WTC11 (cell line): ENCODE data around the gene MFF. TPM values are rescaled to one million over a fixed set of nuclear protein-coding genes. Genes with fewer than 3 reads are reported as not detected.

Source experiments
- ATAC-seq: fragments of 200-7000 bp; cut with Tn5 transposase; 2 replicates; pipeline ENCODE4 v1.10.0; 2021; ENCODE audit warnings: mild to moderate bottlenecking, moderate library complexity
- CTCF ChIA-PET: fragments of 300-600 bp; sonication (Branson Sonifier 250); formaldehyde crosslinking; loops from one replicate; lab custom pipeline; 2021; ENCODE audit warnings: antibody characterized with exemption; lab: Charles Lee
- POLR2A ChIA-PET: fragments of 350-600 bp; sonication (Branson Sonifier 250); formaldehyde crosslinking; loops from one replicate; lab custom pipeline; 2021; ENCODE audit warnings: antibody characterized with exemption; lab: Charles Lee
- DNase-seq: peaks from one replicate; pipeline ENCODE4 v3.0.0; 2021; ENCODE audit warnings: low spot score
- H3K27ac Mint-ChIP-seq: 2 replicates; pipeline ENCODE4 v1.8.0; 2021; ENCODE audit warnings: mixed read lengths
- H3K27me3 Mint-ChIP-seq: 2 replicates; pipeline ENCODE4 v1.8.0; 2021; ENCODE audit warnings: low read depth, mild to moderate bottlenecking, moderate library complexity, mixed read lengths
- H3K36me3 Mint-ChIP-seq: 2 replicates; pipeline ENCODE4 v1.8.0; 2021; ENCODE audit warnings: mixed read lengths
- H3K4me1 Mint-ChIP-seq: 2 replicates; pipeline ENCODE4 v1.8.0; 2022; ENCODE audit warnings: mixed read lengths
- H3K4me3 Mint-ChIP-seq: 2 replicates; pipeline ENCODE4 v1.8.0; 2021; ENCODE audit warnings: mild to moderate bottlenecking, moderate library complexity, mixed read lengths
- H3K9me3 Mint-ChIP-seq: 2 replicates; pipeline ENCODE4 v1.8.0; 2021; ENCODE audit warnings: mixed read lengths
- ATF1 ChIP-seq: sonication (generic); formaldehyde crosslinking; IDR thresholded peaks from 2 replicates; pipeline ENCODE4 v1.8.1; 2023; ENCODE audit warnings: mild to moderate bottlenecking, moderate library complexity, missing genetic modification reagents
- FOXJ3 ChIP-seq: sonication (generic); formaldehyde crosslinking; IDR thresholded peaks from 2 replicates; pipeline ENCODE4 v1.9.0; 2021; ENCODE audit warnings: missing genetic modification reagents, mild to moderate bottlenecking, borderline replicate concordance
- FOXK1 ChIP-seq: sonication (generic); formaldehyde crosslinking; IDR thresholded peaks from 2 replicates; pipeline ENCODE4 v1.8.0; 2022; ENCODE audit warnings: mild to moderate bottlenecking, moderate library complexity, missing genetic modification reagents
- GRHL2 ChIP-seq: fragments of 250-450 bp; sonication (Bioruptor Pico); IDR thresholded peaks from 2 replicates; pipeline ENCODE4 v1.8.0; 2022; ENCODE audit warnings: mild to moderate bottlenecking, moderate library complexity; ENCODE audit not compliant: insufficient replicate concordance, severe bottlenecking
- MYBL2 ChIP-seq: sonication (generic); formaldehyde crosslinking; IDR thresholded peaks from 2 replicates; pipeline ENCODE4 v1.8.1; 2023; ENCODE audit warnings: mild to moderate bottlenecking, moderate library complexity, missing genetic modification reagents
- PRRX2 ChIP-seq: fragments of 250-450 bp; sonication (Bioruptor Pico); IDR thresholded peaks from 2 replicates; pipeline ENCODE4 v1.8.0; 2021; ENCODE audit warnings: mild to moderate bottlenecking
- SOX15 ChIP-seq: fragments of 250-450 bp; sonication (Bioruptor Pico); IDR thresholded peaks from 2 replicates; pipeline ENCODE4 v1.9.0; 2021; ENCODE audit warnings: mild to moderate bottlenecking
- ZNF121 ChIP-seq: sonication (generic); formaldehyde crosslinking; IDR thresholded peaks from 2 replicates; pipeline ENCODE4 v1.8.0; 2023; ENCODE audit warnings: missing genetic modification reagents
- ZNF232 ChIP-seq: sonication (generic); formaldehyde crosslinking; IDR thresholded peaks from 2 replicates; pipeline ENCODE4 v1.8.0; 2022; ENCODE audit warnings: mild to moderate bottlenecking, missing genetic modification reagents
- total RNA-seq: library from RNA; stranded (reverse); gene quantifications from 3 replicates; pipeline ENCODE4 v1.2.3, GENCODE V29; 2021
- TF ChIP-seq, protein P1 (sequence below): fragments of 250-450 bp; sonication (Bioruptor Pico); IDR thresholded peaks from 2 replicates; pipeline ENCODE4 v1.9.0; 2021; ENCODE audit warnings: mild to moderate bottlenecking
- TF ChIP-seq, protein P2 (sequence below): sonication (generic); formaldehyde crosslinking; IDR thresholded peaks from 2 replicates; pipeline ENCODE4 v1.8.0; 2022; ENCODE audit warnings: mild to moderate bottlenecking, missing genetic modification reagents
- TF ChIP-seq, protein P3 (sequence below): sonication (generic); formaldehyde crosslinking; IDR thresholded peaks from 2 replicates; pipeline ENCODE4 v1.8.0; 2022; ENCODE audit warnings: mild to moderate bottlenecking, missing genetic modification reagents
- TF ChIP-seq, protein P4 (sequence below): sonication (generic); formaldehyde crosslinking; IDR thresholded peaks from 2 replicates; pipeline ENCODE4 v1.8.1; 2023; ENCODE audit warnings: mild to moderate bottlenecking, missing genetic modification reagents, borderline replicate concordance

The MFF gene
- total RNA-seq, 1 experiment from 2014 or later, result 78.5 TPM

DNA sequence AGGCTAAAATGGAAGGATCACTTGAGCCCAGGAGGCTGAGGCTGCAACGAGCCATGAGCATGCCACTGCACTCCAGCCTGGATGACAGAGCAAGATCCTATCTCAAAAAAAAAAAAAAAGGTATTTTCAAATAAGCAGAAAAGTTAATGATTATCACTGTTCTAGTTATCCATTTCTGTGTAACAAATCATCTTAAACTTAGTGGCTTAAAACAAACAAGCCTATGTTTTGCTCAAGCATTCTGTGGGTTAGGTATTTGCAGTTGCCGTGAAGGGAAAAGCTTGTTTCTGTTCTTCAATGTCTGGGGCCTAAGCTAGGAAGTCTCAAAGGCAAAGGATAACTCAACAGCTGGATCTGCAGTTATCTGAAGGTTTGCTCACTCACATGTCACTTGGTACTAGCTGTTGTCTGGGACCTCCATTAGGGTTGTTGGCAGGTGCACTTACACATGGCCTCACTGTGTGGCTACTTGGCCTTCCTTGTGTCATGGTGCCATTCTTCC is 14.1 kb downstream of the MFF start:
- POLR2A ChIA-PET, result no interaction called here
- Mint-ChIP-seq H3K4me1 (no peaks in the 10 kb centered on the region), H3K36me3 (peaks cover 34% of the 10 kb centered on the region), H3K27me3 (no peaks in the 10 kb centered on the region), H3K9me3 (no peaks in the 10 kb centered on the region), H3K27ac (no peak overlapping the region), H3K4me3 (no peak overlapping the region)
- no peak for ATAC-seq
- no peak for DNase-seq
- TF ChIP-seq, protein P1, sequence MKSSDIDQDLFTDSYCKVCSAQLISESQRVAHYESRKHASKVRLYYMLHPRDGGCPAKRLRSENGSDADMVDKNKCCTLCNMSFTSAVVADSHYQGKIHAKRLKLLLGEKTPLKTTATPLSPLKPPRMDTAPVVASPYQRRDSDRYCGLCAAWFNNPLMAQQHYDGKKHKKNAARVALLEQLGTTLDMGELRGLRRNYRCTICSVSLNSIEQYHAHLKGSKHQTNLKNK (CRISPR knock-in tag), result no peak
- TF ChIP-seq, protein P2, sequence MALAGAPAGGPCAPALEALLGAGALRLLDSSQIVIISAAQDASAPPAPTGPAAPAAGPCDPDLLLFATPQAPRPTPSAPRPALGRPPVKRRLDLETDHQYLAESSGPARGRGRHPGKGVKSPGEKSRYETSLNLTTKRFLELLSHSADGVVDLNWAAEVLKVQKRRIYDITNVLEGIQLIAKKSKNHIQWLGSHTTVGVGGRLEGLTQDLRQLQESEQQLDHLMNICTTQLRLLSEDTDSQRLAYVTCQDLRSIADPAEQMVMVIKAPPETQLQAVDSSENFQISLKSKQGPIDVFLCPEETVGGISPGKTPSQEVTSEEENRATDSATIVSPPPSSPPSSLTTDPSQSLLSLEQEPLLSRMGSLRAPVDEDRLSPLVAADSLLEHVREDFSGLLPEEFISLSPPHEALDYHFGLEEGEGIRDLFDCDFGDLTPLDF (CRISPR knock-in tag), result no peak
- TF ChIP-seq, protein P3, sequence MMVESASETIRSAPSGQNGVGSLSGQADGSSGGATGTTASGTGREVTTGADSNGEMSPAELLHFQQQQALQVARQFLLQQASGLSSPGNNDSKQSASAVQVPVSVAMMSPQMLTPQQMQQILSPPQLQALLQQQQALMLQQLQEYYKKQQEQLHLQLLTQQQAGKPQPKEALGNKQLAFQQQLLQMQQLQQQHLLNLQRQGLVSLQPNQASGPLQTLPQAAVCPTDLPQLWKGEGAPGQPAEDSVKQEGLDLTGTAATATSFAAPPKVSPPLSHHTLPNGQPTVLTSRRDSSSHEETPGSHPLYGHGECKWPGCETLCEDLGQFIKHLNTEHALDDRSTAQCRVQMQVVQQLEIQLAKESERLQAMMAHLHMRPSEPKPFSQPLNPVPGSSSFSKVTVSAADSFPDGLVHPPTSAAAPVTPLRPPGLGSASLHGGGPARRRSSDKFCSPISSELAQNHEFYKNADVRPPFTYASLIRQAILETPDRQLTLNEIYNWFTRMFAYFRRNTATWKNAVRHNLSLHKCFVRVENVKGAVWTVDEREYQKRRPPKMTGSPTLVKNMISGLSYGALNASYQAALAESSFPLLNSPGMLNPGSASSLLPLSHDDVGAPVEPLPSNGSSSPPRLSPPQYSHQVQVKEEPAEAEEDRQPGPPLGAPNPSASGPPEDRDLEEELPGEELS (CRISPR knock-in tag), result no peak
- TF ChIP-seq ATF1 (CRISPR knock-in tag) (no peak), GRHL2 (no peak), MYBL2 (CRISPR knock-in tag) (no peak), ZNF232 (CRISPR knock-in tag) (no peak), SOX15 (no peak)
- TF ChIP-seq, protein P4, sequence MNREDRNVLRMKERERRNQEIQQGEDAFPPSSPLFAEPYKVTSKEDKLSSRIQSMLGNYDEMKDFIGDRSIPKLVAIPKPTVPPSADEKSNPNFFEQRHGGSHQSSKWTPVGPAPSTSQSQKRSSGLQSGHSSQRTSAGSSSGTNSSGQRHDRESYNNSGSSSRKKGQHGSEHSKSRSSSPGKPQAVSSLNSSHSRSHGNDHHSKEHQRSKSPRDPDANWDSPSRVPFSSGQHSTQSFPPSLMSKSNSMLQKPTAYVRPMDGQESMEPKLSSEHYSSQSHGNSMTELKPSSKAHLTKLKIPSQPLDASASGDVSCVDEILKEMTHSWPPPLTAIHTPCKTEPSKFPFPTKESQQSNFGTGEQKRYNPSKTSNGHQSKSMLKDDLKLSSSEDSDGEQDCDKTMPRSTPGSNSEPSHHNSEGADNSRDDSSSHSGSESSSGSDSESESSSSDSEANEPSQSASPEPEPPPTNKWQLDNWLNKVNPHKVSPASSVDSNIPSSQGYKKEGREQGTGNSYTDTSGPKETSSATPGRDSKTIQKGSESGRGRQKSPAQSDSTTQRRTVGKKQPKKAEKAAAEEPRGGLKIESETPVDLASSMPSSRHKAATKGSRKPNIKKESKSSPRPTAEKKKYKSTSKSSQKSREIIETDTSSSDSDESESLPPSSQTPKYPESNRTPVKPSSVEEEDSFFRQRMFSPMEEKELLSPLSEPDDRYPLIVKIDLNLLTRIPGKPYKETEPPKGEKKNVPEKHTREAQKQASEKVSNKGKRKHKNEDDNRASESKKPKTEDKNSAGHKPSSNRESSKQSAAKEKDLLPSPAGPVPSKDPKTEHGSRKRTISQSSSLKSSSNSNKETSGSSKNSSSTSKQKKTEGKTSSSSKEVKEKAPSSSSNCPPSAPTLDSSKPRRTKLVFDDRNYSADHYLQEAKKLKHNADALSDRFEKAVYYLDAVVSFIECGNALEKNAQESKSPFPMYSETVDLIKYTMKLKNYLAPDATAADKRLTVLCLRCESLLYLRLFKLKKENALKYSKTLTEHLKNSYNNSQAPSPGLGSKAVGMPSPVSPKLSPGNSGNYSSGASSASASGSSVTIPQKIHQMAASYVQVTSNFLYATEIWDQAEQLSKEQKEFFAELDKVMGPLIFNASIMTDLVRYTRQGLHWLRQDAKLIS (CRISPR knock-in tag), result no peak
- CTCF ChIA-PET, result interaction anchor here (0.6 kb wide), 1 partner anchor 126 kb away, joined by 3 read pairs; no protein-coding TSS in a partner anchor

DNA sequence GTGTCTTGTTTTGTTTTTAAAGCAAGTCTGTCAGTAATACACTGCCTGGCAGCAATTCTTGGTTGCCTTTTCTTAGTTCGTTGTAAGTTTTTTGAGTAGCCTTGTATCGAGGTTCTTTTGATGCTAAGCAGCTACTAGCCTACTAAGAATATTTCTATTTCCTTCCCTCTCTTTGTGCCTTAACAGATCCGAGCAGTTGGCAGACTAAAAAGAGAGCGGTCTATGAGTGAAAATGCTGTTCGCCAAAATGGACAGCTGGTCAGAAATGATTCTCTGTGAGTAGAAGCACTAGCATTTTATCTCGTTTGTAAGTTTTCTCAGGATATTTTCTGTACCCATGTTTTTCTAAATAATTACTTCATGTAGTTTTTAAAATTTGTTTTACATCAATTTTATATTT is 15.1 kb downstream of the MFF start:
- H3K27me3 Mint-ChIP-seq, result no peaks in the 10 kb centered on the region
- no peak for DNase-seq
- no peak for ATAC-seq
- TF ChIP-seq FOXJ3, result no peak
- H3K4me1 Mint-ChIP-seq, result no peaks in the 10 kb centered on the region
- CTCF ChIA-PET, result no interaction called here
- no peaks in the 10 kb centered on the region for H3K9me3 Mint-ChIP-seq
- H3K4me3 Mint-ChIP-seq, result no peak overlapping the region
- POLR2A ChIA-PET, result no interaction called here
- H3K36me3 Mint-ChIP-seq, result peaks cover 24% of the 10 kb centered on the region
- no peak overlapping the region for H3K27ac Mint-ChIP-seq

DNA sequence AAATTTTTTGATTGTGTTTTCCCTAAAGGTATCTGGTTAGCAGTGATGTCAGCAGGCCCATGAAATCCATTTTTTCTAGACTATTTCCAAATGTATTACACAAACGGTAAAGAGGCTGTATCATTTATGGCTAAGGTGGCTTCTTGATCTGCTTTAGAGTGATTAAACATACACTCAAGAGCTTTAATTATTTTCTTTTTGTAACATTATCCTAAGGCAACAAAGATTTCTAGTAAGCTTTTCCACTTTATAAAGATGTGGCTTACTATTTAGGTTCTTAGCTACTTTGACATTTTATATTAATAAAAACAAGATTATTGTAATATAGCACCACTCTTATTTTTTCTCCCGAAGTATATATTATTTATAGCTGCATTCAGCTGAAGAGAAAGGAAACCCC is 16.5 kb downstream of the MFF start:
- POLR2A ChIA-PET, result no interaction called here
- Mint-ChIP-seq H3K27ac (no peak overlapping the region), H3K4me3 (no peak overlapping the region), H3K4me1 (no peaks in the 10 kb centered on the region), H3K36me3 (peaks cover 11% of the 10 kb centered on the region), H3K9me3 (no peaks in the 10 kb centered on the region), H3K27me3 (no peaks in the 10 kb centered on the region)
- ATAC-seq (no peak), DNase-seq (no peak)
- TF ChIP-seq FOXK1 (CRISPR knock-in tag) (no peak), PRRX2 (CRISPR knock-in tag) (no peak), ZNF121 (no peak)
- TF ChIP-seq, protein P2 (CRISPR knock-in tag), result no peak
- CTCF ChIA-PET, result no interaction called here
